ENCODE data around the gene PHACTR1.
"Not testable (repeated sequence)": the region's sequence is repeated elsewhere in the genome, so short reads cannot be mapped to it uniquely, and the experiment has no call there.

Gene PHACTR1

GRCh38 chr6:13216236-13217014 is 499.9 kb downstream of the PHACTR1 start:
- FAIRE-seq = no peak

GRCh38 chr6:13217206-13217905 is 500.8 kb downstream of the PHACTR1 start:
- FAIRE-seq = no peak

GRCh38 chr6:13220266-13220665 is 503.7 kb downstream of the PHACTR1 start:
- FAIRE-seq = no peak

- no peak for FAIRE-seq
Measured at GRCh38 chr6:13222048-13222447, 505.5 kb downstream of the PHACTR1 start.

GRCh38 chr6:13226071-13226470 is 509.5 kb downstream of the PHACTR1 start:
- no peak for FAIRE-seq

GRCh38 chr6:13228264-13229204 is 512.0 kb downstream of the PHACTR1 start:
- FAIRE-seq = no peak

- FAIRE-seq = no peak
Measured at GRCh38 chr6:13229205-13230085, 512.9 kb downstream of the PHACTR1 start.

GRCh38 chr6:13233106-13233505 is 516.5 kb downstream of the PHACTR1 start:
- FAIRE-seq = no peak

GRCh38 chr6:13234130-13234529 is 517.6 kb downstream of the PHACTR1 start:
- no peak for FAIRE-seq

GRCh38 chr6:13235339-13235738 is 518.8 kb downstream of the PHACTR1 start:
- FAIRE-seq = no peak

- no peak for FAIRE-seq
Measured at GRCh38 chr6:13237318-13237717, 520.8 kb downstream of the PHACTR1 start.

GRCh38 chr6:13238017-13238416 is 521.5 kb downstream of the PHACTR1 start:
- no peak for FAIRE-seq

GRCh38 chr6:13238640-13239216 is 522.2 kb downstream of the PHACTR1 start:
- FAIRE-seq = no peak

- FAIRE-seq = no peak
Measured at GRCh38 chr6:13239530-13240455, 523.2 kb downstream of the PHACTR1 start.

GRCh38 chr6:13241364-13241763 is 524.8 kb downstream of the PHACTR1 start:
- FAIRE-seq = no peak

GRCh38 chr6:13242178-13242577 is 525.6 kb downstream of the PHACTR1 start:
- FAIRE-seq = no peak

- FAIRE-seq = no peak
Measured at GRCh38 chr6:13242590-13242989, 526.0 kb downstream of the PHACTR1 start.

GRCh38 chr6:13243033-13243432 is 526.5 kb downstream of the PHACTR1 start:
- no peak for FAIRE-seq

GRCh38 chr6:13243745-13244144 is 527.2 kb downstream of the PHACTR1 start:
- FAIRE-seq = not testable (repeated sequence)

- no peak for FAIRE-seq
Measured at GRCh38 chr6:13247627-13248026, 531.1 kb downstream of the PHACTR1 start.

GRCh38 chr6:13248053-13248452 is 531.5 kb downstream of the PHACTR1 start:
- no peak for FAIRE-seq

All from islet of Langerhans (tissue), 1 donor.